BJ (cell line): Measurements from ENCODE around the gene THSD1. TPM values are rescaled to one million over a fixed set of nuclear protein-coding genes. Genes with fewer than 3 reads are reported as not detected.
"Not testable (repeated sequence)": the region's sequence is repeated elsewhere in the genome, so short reads cannot be mapped to it uniquely, and the experiment has no call there.

Experiments used
- CTCF ChIA-PET: fragments of 350-600 bp; formaldehyde crosslinking; extraction: SDS; loops from one replicate; lab custom pipeline; 2021; ENCODE audit warnings: antibody characterized with exemption, inconsistent platforms; lab: Yijun Ruan, JAX
- POLR2A ChIA-PET: fragments of 300-600 bp; sonication (Branson Sonifier 250); formaldehyde crosslinking; extraction: SDS; loops from one replicate; lab custom pipeline; 2021; ENCODE audit warnings: antibody characterized with exemption; lab: Charles Lee
- DNase-seq: peaks from one replicate; pipeline ENCODE4 v3.0.0-alpha.2; 2011; ENCODE audit warnings: low read depth
- H3K27me3 ChIP-seq: 2 replicates; pipeline ENCODE4 v1.6.0; 2011; ENCODE audit warnings: low read length; ENCODE audit not compliant: control insufficient read depth, insufficient read depth
- H3K36me3 ChIP-seq: 2 replicates; pipeline ENCODE4 v1.5.1; 2011; ENCODE audit warnings: low read length; ENCODE audit not compliant: control insufficient read depth, insufficient read depth
- H3K4me3 ChIP-seq: 2 replicates; pipeline ENCODE4 v1.5.1; 2011; ENCODE audit warnings: low read depth, mild to moderate bottlenecking, control low read depth, low read length
- polyA plus RNA-seq: library from polyadenylated mRNA; depleted of rRNA; stranded (reverse); fragments of >200 nt; gene quantifications from 2 replicates; pipeline ENCODE4 v1.2.3, GENCODE V29; 2011
- TF ChIP-seq, protein P1 (sequence below): IDR thresholded peaks from 2 replicates; pipeline ENCODE4 v1.5.1; 2011; ENCODE audit warnings: low read depth, mild to moderate bottlenecking, control low read depth, inconsistent platforms, low read length, moderate library complexity; ENCODE audit not compliant: insufficient read depth

The THSD1 gene
- polyA plus RNA-seq, 1 experiment, result 4.5 TPM

DNA sequence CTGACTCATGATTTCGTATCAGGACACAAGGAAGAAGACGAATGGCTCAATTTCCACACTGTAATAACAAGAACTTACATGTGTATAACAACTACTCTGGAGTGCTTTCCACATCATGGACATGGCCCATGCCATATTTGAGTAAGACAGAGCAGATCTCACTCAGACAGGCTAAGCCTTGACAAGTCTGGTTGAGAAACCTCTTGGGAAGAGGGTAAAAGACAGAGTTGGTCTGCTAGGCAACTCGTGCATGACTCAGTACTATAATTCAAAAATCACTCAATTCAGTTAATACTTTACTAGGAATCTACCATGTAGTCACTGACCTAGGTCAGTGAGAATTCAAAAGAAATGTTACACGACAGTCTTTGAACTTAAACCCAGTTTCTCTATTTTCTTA lies 5.7 kb upstream of the THSD1 start:
- H3K36me3 ChIP-seq, result peaks cover 4% of the 10 kb centered on the region; the same call in 1 of the 2 replicates

GRCh38 chr13:52408071-52408658 lies 2.2 kb upstream of the THSD1 start:
- H3K4me3 ChIP-seq, POLR2A ChIA-PET, DNase-seq, CTCF ChIA-PET, H3K27me3 ChIP-seq, H3K36me3 ChIP-seq: not testable (repeated sequence)

More for the DNA sequence above, 5.7 kb upstream of the THSD1 start:
- Histone ChIP-seq H3K4me3 (no peak overlapping the region), H3K27me3 (no peaks in the 10 kb centered on the region)
- POLR2A ChIA-PET, result no interaction called here
- TF ChIP-seq, protein P1, sequence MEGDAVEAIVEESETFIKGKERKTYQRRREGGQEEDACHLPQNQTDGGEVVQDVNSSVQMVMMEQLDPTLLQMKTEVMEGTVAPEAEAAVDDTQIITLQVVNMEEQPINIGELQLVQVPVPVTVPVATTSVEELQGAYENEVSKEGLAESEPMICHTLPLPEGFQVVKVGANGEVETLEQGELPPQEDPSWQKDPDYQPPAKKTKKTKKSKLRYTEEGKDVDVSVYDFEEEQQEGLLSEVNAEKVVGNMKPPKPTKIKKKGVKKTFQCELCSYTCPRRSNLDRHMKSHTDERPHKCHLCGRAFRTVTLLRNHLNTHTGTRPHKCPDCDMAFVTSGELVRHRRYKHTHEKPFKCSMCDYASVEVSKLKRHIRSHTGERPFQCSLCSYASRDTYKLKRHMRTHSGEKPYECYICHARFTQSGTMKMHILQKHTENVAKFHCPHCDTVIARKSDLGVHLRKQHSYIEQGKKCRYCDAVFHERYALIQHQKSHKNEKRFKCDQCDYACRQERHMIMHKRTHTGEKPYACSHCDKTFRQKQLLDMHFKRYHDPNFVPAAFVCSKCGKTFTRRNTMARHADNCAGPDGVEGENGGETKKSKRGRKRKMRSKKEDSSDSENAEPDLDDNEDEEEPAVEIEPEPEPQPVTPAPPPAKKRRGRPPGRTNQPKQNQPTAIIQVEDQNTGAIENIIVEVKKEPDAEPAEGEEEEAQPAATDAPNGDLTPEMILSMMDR, result no peak
- DNase-seq, result no peak
- CTCF ChIA-PET, result interaction anchor here (0.7 to 1.9 kb wide), 3 partner anchors 12 to 38 kb away, joined by 4 to 6 read pairs (median 5); partner anchors contain the start of gene VPS36

DNA sequence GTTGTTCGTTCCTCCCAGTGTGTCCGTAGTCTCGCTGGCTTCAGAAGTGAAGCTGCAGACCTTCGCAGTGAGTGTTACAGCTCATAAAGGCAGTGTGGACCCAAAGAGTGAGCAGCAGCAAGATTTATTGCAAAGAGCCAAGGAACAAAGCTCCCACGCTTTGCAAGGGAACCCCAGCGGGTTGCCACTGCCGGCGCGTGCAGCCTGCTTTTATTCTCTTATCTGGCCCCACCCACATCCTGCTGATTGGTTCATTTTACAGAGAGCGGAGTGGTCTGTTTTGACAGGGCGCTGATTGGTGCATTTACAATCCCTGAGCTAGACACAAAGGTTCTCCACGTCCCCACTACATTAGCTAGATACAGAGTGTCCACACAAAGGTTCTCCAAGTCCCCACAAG lies 1.5 kb upstream of the THSD1 start:
- POLR2A ChIA-PET, H3K27me3 ChIP-seq: not testable (repeated sequence)
- CTCF ChIA-PET, result interaction anchor here (0.6 to 1.2 kb wide), 3 partner anchors 20 to 1392 kb away, joined by 3 to 4 read pairs (median 3); no protein-coding TSS in a partner anchor

GRCh38 chr13:52406629-52407028 lies 657 bp upstream of the THSD1 start:
- peak overlapping the region; percentile 78 for H3K4me3 ChIP-seq
- no peak for DNase-seq
- H3K36me3 ChIP-seq, result peaks cover 1% of the 10 kb centered on the region; the same call in 1 of the 2 replicates
- ChIA-PET CTCF (interaction anchor here (1.2 kb wide), 1 partner anchor 33 kb away, joined by 3 read pairs; no protein-coding TSS in a partner anchor), POLR2A (no interaction called here)
- TF ChIP-seq, protein P1, result no peak
- H3K27me3 ChIP-seq, result no peaks in the 10 kb centered on the region

More for the DNA sequence above, 1.5 kb upstream of the THSD1 start:
- not testable (repeated sequence) for H3K4me3 ChIP-seq, H3K36me3 ChIP-seq, DNase-seq

DNA sequence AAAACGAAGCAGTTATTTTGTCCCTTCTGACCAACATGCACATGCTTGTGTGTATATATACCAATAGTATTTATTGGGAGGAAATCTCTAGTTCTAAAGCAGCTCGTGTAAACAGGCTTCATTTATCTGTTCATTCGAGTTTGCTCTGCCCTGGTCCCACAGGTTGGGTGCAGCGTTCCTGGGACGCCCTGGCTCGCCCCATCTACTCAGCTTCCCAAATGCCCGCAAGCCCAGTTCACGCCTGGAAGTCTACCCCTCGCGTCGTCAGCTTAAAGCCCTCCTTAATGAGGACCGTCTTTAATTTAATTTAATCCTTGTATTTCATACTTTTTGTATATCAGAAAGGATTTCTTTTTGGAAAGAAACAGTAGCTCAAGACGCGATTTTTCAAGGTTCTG lies 604 bp downstream of the THSD1 start:
- CTCF ChIA-PET, result interaction anchor here (1.3 kb wide), 2 partner anchors 8 to 45 kb away, joined by 5 read pairs; partner anchors contain the start of gene VPS36
- POLR2A ChIA-PET, result no interaction called here
- TF ChIP-seq, protein P1, result no peak
- no peaks in the 10 kb centered on the region for H3K36me3 ChIP-seq
- no peaks in the 10 kb centered on the region for H3K27me3 ChIP-seq
- H3K4me3 ChIP-seq, result peak overlapping the region; percentile 78
- DNase-seq, result no peak

GRCh38 chr13:52399708-52400107 lies 6.3 kb downstream of the THSD1 start:
- Histone ChIP-seq H3K27me3 (no peaks in the 10 kb centered on the region; the same call in 1 of the 2 replicates), H3K36me3 (peaks cover 1% of the 10 kb centered on the region; the same call in 1 of the 2 replicates), H3K4me3 (no peak overlapping the region)
- POLR2A ChIA-PET, result no interaction called here
- TF ChIP-seq, protein P1, result peak; percentile 7; the same call in 1 of the 2 replicates
- CTCF ChIA-PET, result no interaction called here
- no peak for DNase-seq
